Liver (tissue), 9 donors: Measurements from ENCODE around the gene IGF1R. TPM values are rescaled to one million over a fixed set of nuclear protein-coding genes. Genes with fewer than 3 reads are reported as not detected.

Source experiments
- DNase-seq: peaks from one replicate; pipeline ENCODE4 v3.0.0-alpha.2; 2017; ENCODE audit warnings: low spot score
- H3K27ac ChIP-seq, 2 donors: one replicate each; pipeline ENCODE4 v1.7.0; 2013; ENCODE audit warnings: inconsistent platforms in 2 of 2, low read length in 2 of 2, control low read depth in 1 of 2, low read depth in 1 of 2, mild to moderate bottlenecking in 1 of 2
- H3K27me3 ChIP-seq, 4 donors: one replicate each; pipeline versions ENCODE4 v1.6.1 to v1.7.0; 2013; ENCODE audit warnings: low read length in 3 of 4, inconsistent platforms in 1 of 4, mild to moderate bottlenecking in 1 of 4, moderate library complexity in 1 of 4; ENCODE audit not compliant: control insufficient read depth in 4 of 4, insufficient read depth in 4 of 4
- H3K36me3 ChIP-seq, 4 donors: one replicate each; pipeline versions ENCODE4 v1.6.1 to v1.7.0; 2013; ENCODE audit warnings: low read length in 3 of 4, mild to moderate bottlenecking in 3 of 4, low read depth in 1 of 4, moderate library complexity in 1 of 4; ENCODE audit not compliant: control insufficient read depth in 4 of 4, insufficient read depth in 3 of 4
- H3K4me1 ChIP-seq, 4 donors: one replicate each; pipeline versions ENCODE4 v1.6.1 to v1.7.0; 2013; ENCODE audit warnings: low read length in 3 of 4, mild to moderate bottlenecking in 3 of 4, moderate library complexity in 1 of 4; ENCODE audit not compliant: control insufficient read depth in 4 of 4, insufficient read depth in 4 of 4
- H3K4me3 ChIP-seq, 3 donors: one replicate each; pipeline versions ENCODE4 v1.6.1 to v1.7.0; 2013; ENCODE audit warnings: low read length in 3 of 3, control low read depth in 1 of 3, low read depth in 1 of 3, mild to moderate bottlenecking in 1 of 3
- H3K9ac ChIP-seq, 2 donors: one replicate each; pipeline ENCODE4 v1.7.0; 2013; ENCODE audit warnings: low read length in 2 of 2, mild to moderate bottlenecking in 2 of 2, moderate library complexity in 2 of 2, control low read depth in 1 of 2, low read depth in 1 of 2
- H3K9me3 ChIP-seq, 4 donors: one replicate each; pipeline versions ENCODE4 v1.6.1 to v1.7.0; 2013; ENCODE audit warnings: low read length in 3 of 4; ENCODE audit not compliant: control insufficient read depth in 4 of 4
- EGR1 ChIP-seq, 2 donors: IDR thresholded peaks; 2 replicates each; pipeline ENCODE4 v1.6.1; 2016 to 2018; ENCODE audit warnings: antibody characterized with exemption in 2 of 2, low read depth in 2 of 2
- FOXA1 ChIP-seq: IDR thresholded peaks from 2 replicates; pipeline ENCODE4 v1.6.1; 2016; ENCODE audit warnings: antibody characterized with exemption
- FOXA2 ChIP-seq: IDR thresholded peaks from 2 replicates; pipeline ENCODE4 v1.6.1; 2016; ENCODE audit warnings: antibody characterized with exemption
- GABPA ChIP-seq, 2 donors: IDR thresholded peaks in 1 of 2; conservative IDR thresholded peaks in 1 of 2; 2 replicates each; pipeline ENCODE4 v1.6.1; 2016; ENCODE audit warnings: antibody characterized with exemption in 2 of 2, mild to moderate bottlenecking in 1 of 2, moderate library complexity in 1 of 2
- HNF4A ChIP-seq, 2 donors: conservative IDR thresholded peaks; 2 replicates each; pipeline ENCODE4 v1.6.1; 2016; ENCODE audit warnings: antibody characterized with exemption in 2 of 2, mild to moderate bottlenecking in 2 of 2
- HNF4G ChIP-seq: IDR thresholded peaks from 2 replicates; pipeline ENCODE4 v1.6.1; 2016; ENCODE audit warnings: antibody characterized with exemption
- JUND ChIP-seq, 2 donors: IDR thresholded peaks; 2 replicates each; pipeline ENCODE4 v1.6.1; 2016; ENCODE audit warnings: antibody characterized with exemption in 2 of 2
- NR2F2 ChIP-seq: IDR thresholded peaks from 2 replicates; pipeline ENCODE4 v1.6.1; 2016; ENCODE audit warnings: antibody characterized with exemption
- RAD21 ChIP-seq, 2 donors: IDR thresholded peaks; 2 replicates each; pipeline ENCODE4 v1.6.1; 2016; ENCODE audit warnings: antibody characterized with exemption in 2 of 2, mild to moderate bottlenecking in 2 of 2
- RXRA ChIP-seq, 2 donors: IDR thresholded peaks; 2 replicates each; pipeline ENCODE4 v1.6.1; 2017 to 2018; ENCODE audit warnings: antibody characterized with exemption in 2 of 2, mild to moderate bottlenecking in 1 of 2
- SP1 ChIP-seq: IDR thresholded peaks from 2 replicates; pipeline ENCODE4 v1.6.1; 2018; ENCODE audit warnings: antibody characterized with exemption, mild to moderate bottlenecking
- TAF1 ChIP-seq: conservative IDR thresholded peaks from 2 replicates; pipeline ENCODE4 v1.6.1; 2016; ENCODE audit warnings: antibody characterized with exemption, mild to moderate bottlenecking
- YY1 ChIP-seq: IDR thresholded peaks from 2 replicates; pipeline ENCODE4 v1.6.1; 2016; ENCODE audit warnings: antibody characterized with exemption, mild to moderate bottlenecking
- WGBS: extraction: QIAGEN DNeasy Blood & Tissue Kit; methylation state at CpG from one replicate; pipeline ENCODE4 v1.1.7; 2013; 5-methylcytosine and 5-hydroxymethylcytosine counted together
- polyA plus RNA-seq, 2 donors: library from polyadenylated mRNA; stranded (reverse) in 1 of 2; unstranded in 1 of 2; fragments of 200-250 nt in 1 of 2; fragments of >200 nt in 1 of 2; fragmentation: Nextera tagmentation in 1 of 2; extraction: Ambion mirVana in 1 of 2; gene quantifications; one replicate each; pipeline versions ENCODE4 v1.2.1 to v1.2.3, GENCODE V29; 2013 to 2015
- total RNA-seq, 2 donors: library from RNA; depleted of rRNA; stranded (reverse); fragments of >200 nt; gene quantifications; one replicate each; pipeline ENCODE4 v1.2.3, GENCODE V29; 2014
- TF ChIP-seq, protein P1 (sequence below): IDR thresholded peaks from 2 replicates; pipeline ENCODE4 v1.6.1; 2016; ENCODE audit warnings: antibody characterized with exemption
- TF ChIP-seq, protein P2 (sequence below): IDR thresholded peaks from 2 replicates; pipeline ENCODE4 v1.6.1; 2016; ENCODE audit warnings: antibody characterized with exemption
- TF ChIP-seq, protein P3 (sequence below): IDR thresholded peaks from 2 replicates; pipeline ENCODE4 v1.6.1; 2016; ENCODE audit warnings: antibody characterized with exemption, mild to moderate bottlenecking
- TF ChIP-seq, protein P4 (sequence below): IDR thresholded peaks from 2 replicates; pipeline ENCODE4 v1.6.1; 2016; ENCODE audit warnings: antibody characterized with exemption
- TF ChIP-seq, protein P5 (sequence below): fragments of 150-350 bp; IDR thresholded peaks from 2 replicates; pipeline ENCODE4 v1.5.1; 2017; ENCODE audit warnings: improper control_type of control experiment, low read depth, low read length; ENCODE audit not compliant: missing input control
- donor health status: healthy.
- donor health status: healthy.
- donor health status: healthy.
- donor health status: healthy.
- donor health status: healthy.

The IGF1R gene
- total and polyA plus RNA-seq, 4 donors: 0.69 to 10.3 (median 3.2) TPM

DNA sequence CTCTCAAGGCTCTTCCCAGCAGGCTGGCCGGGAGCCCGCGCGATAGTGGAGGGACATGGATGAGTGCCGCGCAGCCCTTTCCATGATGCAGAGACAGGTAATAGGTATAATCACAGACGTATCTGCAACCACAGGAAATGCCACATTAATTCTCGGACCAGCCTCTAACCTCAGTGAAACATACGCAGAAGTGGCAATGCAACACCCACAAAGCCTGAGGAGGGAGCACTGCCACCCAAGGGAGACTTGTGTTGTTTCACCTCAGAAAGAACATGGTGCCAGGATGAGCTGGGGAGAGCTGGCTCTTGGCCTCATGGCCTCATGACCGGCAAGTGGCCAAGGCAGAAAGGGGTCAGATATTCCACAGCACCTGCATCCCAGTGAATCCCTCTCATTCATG lies 320.2 kb downstream of the IGF1R start:
- Histone ChIP-seq H3K4me1 (no peaks in the 10 kb centered on the region), H3K36me3 (no peaks in the 10 kb centered on the region), H3K27ac (no peak overlapping the region), H3K4me3 (no peak overlapping the region), H3K27me3 (peaks cover 0 to 2% (median 0%) of the 10 kb centered on the region in 4 donors), H3K9ac (no peak overlapping the region), H3K9me3 (no peaks in the 10 kb centered on the region)
- 81% methylated on average over 10 of the region's 10 CpGs for WGBS
- DNase-seq: peak; percentile 13
- TF ChIP-seq HNF4G (no peak), RAD21 (IDR thresholded peaks at IDR 0.05) (no peak), JUND (IDR thresholded peaks at IDR 0.05) (no peak), FOXA2 (no peak), HNF4A (conservative IDR thresholded peaks at IDR 0.05) (no peak), YY1 (no peak), NR2F2 (no peak), SP1 (no peak), FOXA1 (no peak), TAF1 (no peak), RXRA (IDR thresholded peaks at IDR 0.05) (no peak), EGR1 (IDR thresholded peaks at IDR 0.05; ENCODE audit: low read depth in 2 of 2) (no peak), GABPA (IDR thresholded peaks at IDR 0.05 in 1 of 2, conservative IDR thresholded peaks at IDR 0.05 in 1 of 2) (no peak)
- TF ChIP-seq, protein P1, sequence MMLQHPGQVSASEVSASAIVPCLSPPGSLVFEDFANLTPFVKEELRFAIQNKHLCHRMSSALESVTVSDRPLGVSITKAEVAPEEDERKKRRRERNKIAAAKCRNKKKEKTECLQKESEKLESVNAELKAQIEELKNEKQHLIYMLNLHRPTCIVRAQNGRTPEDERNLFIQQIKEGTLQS: no peak
- TF ChIP-seq, protein P2, sequence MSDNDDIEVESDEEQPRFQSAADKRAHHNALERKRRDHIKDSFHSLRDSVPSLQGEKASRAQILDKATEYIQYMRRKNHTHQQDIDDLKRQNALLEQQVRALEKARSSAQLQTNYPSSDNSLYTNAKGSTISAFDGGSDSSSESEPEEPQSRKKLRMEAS: no peak
- TF ChIP-seq, protein P3, sequence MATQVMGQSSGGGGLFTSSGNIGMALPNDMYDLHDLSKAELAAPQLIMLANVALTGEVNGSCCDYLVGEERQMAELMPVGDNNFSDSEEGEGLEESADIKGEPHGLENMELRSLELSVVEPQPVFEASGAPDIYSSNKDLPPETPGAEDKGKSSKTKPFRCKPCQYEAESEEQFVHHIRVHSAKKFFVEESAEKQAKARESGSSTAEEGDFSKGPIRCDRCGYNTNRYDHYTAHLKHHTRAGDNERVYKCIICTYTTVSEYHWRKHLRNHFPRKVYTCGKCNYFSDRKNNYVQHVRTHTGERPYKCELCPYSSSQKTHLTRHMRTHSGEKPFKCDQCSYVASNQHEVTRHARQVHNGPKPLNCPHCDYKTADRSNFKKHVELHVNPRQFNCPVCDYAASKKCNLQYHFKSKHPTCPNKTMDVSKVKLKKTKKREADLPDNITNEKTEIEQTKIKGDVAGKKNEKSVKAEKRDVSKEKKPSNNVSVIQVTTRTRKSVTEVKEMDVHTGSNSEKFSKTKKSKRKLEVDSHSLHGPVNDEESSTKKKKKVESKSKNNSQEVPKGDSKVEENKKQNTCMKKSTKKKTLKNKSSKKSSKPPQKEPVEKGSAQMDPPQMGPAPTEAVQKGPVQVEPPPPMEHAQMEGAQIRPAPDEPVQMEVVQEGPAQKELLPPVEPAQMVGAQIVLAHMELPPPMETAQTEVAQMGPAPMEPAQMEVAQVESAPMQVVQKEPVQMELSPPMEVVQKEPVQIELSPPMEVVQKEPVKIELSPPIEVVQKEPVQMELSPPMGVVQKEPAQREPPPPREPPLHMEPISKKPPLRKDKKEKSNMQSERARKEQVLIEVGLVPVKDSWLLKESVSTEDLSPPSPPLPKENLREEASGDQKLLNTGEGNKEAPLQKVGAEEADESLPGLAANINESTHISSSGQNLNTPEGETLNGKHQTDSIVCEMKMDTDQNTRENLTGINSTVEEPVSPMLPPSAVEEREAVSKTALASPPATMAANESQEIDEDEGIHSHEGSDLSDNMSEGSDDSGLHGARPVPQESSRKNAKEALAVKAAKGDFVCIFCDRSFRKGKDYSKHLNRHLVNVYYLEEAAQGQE: no peak
- TF ChIP-seq, protein P4, sequence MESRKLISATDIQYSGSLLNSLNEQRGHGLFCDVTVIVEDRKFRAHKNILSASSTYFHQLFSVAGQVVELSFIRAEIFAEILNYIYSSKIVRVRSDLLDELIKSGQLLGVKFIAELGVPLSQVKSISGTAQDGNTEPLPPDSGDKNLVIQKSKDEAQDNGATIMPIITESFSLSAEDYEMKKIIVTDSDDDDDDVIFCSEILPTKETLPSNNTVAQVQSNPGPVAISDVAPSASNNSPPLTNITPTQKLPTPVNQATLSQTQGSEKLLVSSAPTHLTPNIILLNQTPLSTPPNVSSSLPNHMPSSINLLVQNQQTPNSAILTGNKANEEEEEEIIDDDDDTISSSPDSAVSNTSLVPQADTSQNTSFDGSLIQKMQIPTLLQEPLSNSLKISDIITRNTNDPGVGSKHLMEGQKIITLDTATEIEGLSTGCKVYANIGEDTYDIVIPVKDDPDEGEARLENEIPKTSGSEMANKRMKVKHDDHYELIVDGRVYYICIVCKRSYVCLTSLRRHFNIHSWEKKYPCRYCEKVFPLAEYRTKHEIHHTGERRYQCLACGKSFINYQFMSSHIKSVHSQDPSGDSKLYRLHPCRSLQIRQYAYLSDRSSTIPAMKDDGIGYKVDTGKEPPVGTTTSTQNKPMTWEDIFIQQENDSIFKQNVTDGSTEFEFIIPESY: no peak
- TF ChIP-seq, protein P5, sequence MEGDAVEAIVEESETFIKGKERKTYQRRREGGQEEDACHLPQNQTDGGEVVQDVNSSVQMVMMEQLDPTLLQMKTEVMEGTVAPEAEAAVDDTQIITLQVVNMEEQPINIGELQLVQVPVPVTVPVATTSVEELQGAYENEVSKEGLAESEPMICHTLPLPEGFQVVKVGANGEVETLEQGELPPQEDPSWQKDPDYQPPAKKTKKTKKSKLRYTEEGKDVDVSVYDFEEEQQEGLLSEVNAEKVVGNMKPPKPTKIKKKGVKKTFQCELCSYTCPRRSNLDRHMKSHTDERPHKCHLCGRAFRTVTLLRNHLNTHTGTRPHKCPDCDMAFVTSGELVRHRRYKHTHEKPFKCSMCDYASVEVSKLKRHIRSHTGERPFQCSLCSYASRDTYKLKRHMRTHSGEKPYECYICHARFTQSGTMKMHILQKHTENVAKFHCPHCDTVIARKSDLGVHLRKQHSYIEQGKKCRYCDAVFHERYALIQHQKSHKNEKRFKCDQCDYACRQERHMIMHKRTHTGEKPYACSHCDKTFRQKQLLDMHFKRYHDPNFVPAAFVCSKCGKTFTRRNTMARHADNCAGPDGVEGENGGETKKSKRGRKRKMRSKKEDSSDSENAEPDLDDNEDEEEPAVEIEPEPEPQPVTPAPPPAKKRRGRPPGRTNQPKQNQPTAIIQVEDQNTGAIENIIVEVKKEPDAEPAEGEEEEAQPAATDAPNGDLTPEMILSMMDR: no peak
